IMR-90 (cell line): Measurements from ENCODE around the gene MOB3B. TPM values are rescaled to one million over a fixed set of nuclear protein-coding genes. Genes with fewer than 3 reads are reported as not detected.

Source experiments
- ATAC-seq: fragments of 200-7000 bp; cut with Tn5 transposase; 2 replicates; pipeline ENCODE4 v1.9.1; 2020; ENCODE audit warnings: low read depth, mild to moderate bottlenecking, moderate library complexity
- BruUV-seq: library from RNA; stranded (reverse); fragments of 400-500 nt; replicated peaks from 2 replicates; lab custom pipeline; 2021; lab: Mats Ljungman, UMichigan
- CTCF ChIA-PET: fragments of 300-600 bp; formaldehyde crosslinking; extraction: SDS; loops from one replicate; lab custom pipeline; 2021; ENCODE audit warnings: antibody characterized with exemption; lab: Yijun Ruan, JAX
- POLR2A ChIA-PET: fragments of 300-600 bp; sonication (Branson Sonifier 250); formaldehyde crosslinking; loops from one replicate; lab custom pipeline; 2022; ENCODE audit warnings: antibody characterized with exemption; ENCODE audit not compliant: unreplicated experiment; lab: Charles Lee
- DNase-seq: peaks from one replicate; pipeline ENCODE4 v3.0.0; 2013
- H2AFZ ChIP-seq: replicated peaks from 2 replicates; pipeline ENCODE3; 2013; ENCODE audit warnings: low read length, mild to moderate bottlenecking; ENCODE audit not compliant: poor library complexity
- H2AK5ac ChIP-seq: 2 replicates; pipeline ENCODE4 v1.6.1; 2013; ENCODE audit warnings: low read depth, low read length, inconsistent platforms
- H2AK9ac ChIP-seq: replicated peaks from 2 replicates; pipeline ENCODE3; 2013; ENCODE audit warnings: mild to moderate bottlenecking, low read depth, low read length, moderate library complexity; ENCODE audit not compliant: poor library complexity
- H2BK120ac ChIP-seq: 2 replicates; pipeline ENCODE4 v1.6.1; 2013; ENCODE audit warnings: low read depth, low read length, inconsistent platforms
- H2BK15ac ChIP-seq: 3 replicates; pipeline ENCODE4 v1.6.1; 2013; ENCODE audit warnings: low read depth, low read length, inconsistent platforms
- H2BK20ac ChIP-seq: 2 replicates; pipeline ENCODE4 v1.6.1; 2013; ENCODE audit warnings: low read depth, mild to moderate bottlenecking, inconsistent platforms, low read length, moderate library complexity
- H2BK5ac ChIP-seq: 2 replicates; pipeline ENCODE4 v1.6.1; 2013; ENCODE audit warnings: mild to moderate bottlenecking, low read depth, low read length, inconsistent platforms; ENCODE audit not compliant: poor library complexity, severe bottlenecking
- H3K14ac ChIP-seq: replicated peaks from 2 replicates; pipeline ENCODE4 v1.6.1; 2013; ENCODE audit warnings: low read depth, low read length, inconsistent platforms
- H3K18ac ChIP-seq: 2 replicates; pipeline ENCODE4 v1.6.1; 2013; ENCODE audit warnings: low read depth, low read length, control low read depth
- H3K23ac ChIP-seq: 2 replicates; pipeline ENCODE4 v1.6.1; 2013; ENCODE audit warnings: low read depth, low read length, inconsistent platforms
- H3K27ac ChIP-seq: 2 replicates; pipeline ENCODE4 v1.5.1; 2013; ENCODE audit warnings: mild to moderate bottlenecking, control low read depth, low read length; ENCODE audit not compliant: insufficient read depth
- H3K27me3 ChIP-seq: 2 replicates; pipeline ENCODE4 v1.6.1; 2013; ENCODE audit warnings: low read length; ENCODE audit not compliant: control insufficient read depth, insufficient read depth
- H3K36me3 ChIP-seq: 2 replicates; pipeline ENCODE4 v1.6.1; 2013; ENCODE audit warnings: low read length, mixed read lengths; ENCODE audit not compliant: control insufficient read depth, insufficient read depth
- H3K4ac ChIP-seq: 2 replicates; pipeline ENCODE4 v1.6.1; 2013; ENCODE audit warnings: low read depth, low read length, inconsistent platforms
- H3K4me1 ChIP-seq: 2 replicates; pipeline ENCODE4 v1.6.1; 2013; ENCODE audit warnings: low read length, mixed read lengths; ENCODE audit not compliant: control insufficient read depth, insufficient read depth
- H3K4me2 ChIP-seq: 2 replicates; pipeline ENCODE4 v1.6.1; 2013; ENCODE audit warnings: low read depth, mild to moderate bottlenecking, control low read depth, low read length, moderate library complexity
- H3K4me3 ChIP-seq: 2 replicates; pipeline ENCODE4 v1.5.1; 2013; ENCODE audit warnings: low read depth, mild to moderate bottlenecking, control low read depth, low read length, moderate library complexity; ENCODE audit not compliant: insufficient read depth
- H3K56ac ChIP-seq: 2 replicates; pipeline ENCODE4 v1.6.1; 2013; ENCODE audit warnings: low read length, inconsistent platforms; ENCODE audit not compliant: insufficient read depth; ENCODE audit errors: extremely low read depth
- H3K79me1 ChIP-seq, 2 experiments: 2 replicates each; pipeline ENCODE4 v1.6.1; 2013; ENCODE audit warnings: low read length in 2 of 2, inconsistent platforms in 1 of 2, low read depth in 1 of 2
- H3K9ac ChIP-seq: 2 replicates; pipeline ENCODE4 v1.6.1; 2013; ENCODE audit warnings: low read depth, low read length, control low read depth
- H3K9me1 ChIP-seq: 2 replicates; pipeline ENCODE4 v1.6.1; 2013; ENCODE audit warnings: low read length, inconsistent platforms; ENCODE audit not compliant: insufficient read depth
- H3K9me3 ChIP-seq: 2 replicates; pipeline ENCODE4 v1.6.1; 2013; ENCODE audit warnings: low read length; ENCODE audit not compliant: control insufficient read depth, insufficient read depth
- H4K20me1 ChIP-seq: 2 replicates; pipeline ENCODE4 v1.6.1; 2013; ENCODE audit warnings: low read length, inconsistent platforms; ENCODE audit not compliant: insufficient read depth
- H4K5ac ChIP-seq: 2 replicates; pipeline ENCODE4 v1.6.1; 2013; ENCODE audit warnings: mild to moderate bottlenecking, low read depth, low read length, control low read depth
- H4K8ac ChIP-seq, 2 experiments: 2 replicates each; pipeline ENCODE4 v1.6.1; 2013; ENCODE audit warnings: low read depth in 2 of 2, low read length in 2 of 2, control low read depth in 1 of 2, inconsistent platforms in 1 of 2
- H4K91ac ChIP-seq: 2 replicates; pipeline ENCODE4 v1.6.1; 2013; ENCODE audit warnings: low read depth, low read length, inconsistent platforms; ENCODE audit not compliant: insufficient read depth
- BHLHE40 ChIP-seq: fragments of 150-350 bp; IDR thresholded peaks from 2 replicates; pipeline ENCODE4 v1.6.1; 2016; ENCODE audit warnings: mild to moderate bottlenecking, low read depth, low read length
- CEBPB ChIP-seq: IDR thresholded peaks from 2 replicates; pipeline ENCODE4 v1.6.1; 2012; ENCODE audit warnings: low read depth, low read length, improper control_type of control experiment
- CHD1 ChIP-seq: IDR thresholded peaks from 2 replicates; pipeline ENCODE4 v1.6.1; 2012; ENCODE audit warnings: low read depth, low read length, improper control_type of control experiment
- FOS ChIP-seq: fragments of 150-350 bp; IDR thresholded peaks from 2 replicates; pipeline ENCODE4 v1.6.1; 2016; ENCODE audit warnings: low read depth, low read length
- MAFK ChIP-seq: IDR thresholded peaks from 2 replicates; pipeline ENCODE4 v1.6.1; 2012; ENCODE audit warnings: low read depth, low read length, improper control_type of control experiment
- MAZ ChIP-seq: IDR thresholded peaks from 2 replicates; pipeline ENCODE4 v1.6.1; 2012; ENCODE audit warnings: low read depth, mild to moderate bottlenecking, low read length, improper control_type of control experiment, moderate library complexity, borderline replicate concordance
- MXI1 ChIP-seq: IDR thresholded peaks from 2 replicates; pipeline ENCODE4 v1.6.1; 2012; ENCODE audit warnings: low read depth, mild to moderate bottlenecking, low read length, moderate library complexity, borderline replicate concordance
- NFE2L2 ChIP-seq: fragments of 150-350 bp; IDR thresholded peaks from 2 replicates; pipeline ENCODE4 v1.6.1; 2016; ENCODE audit warnings: low read depth, mild to moderate bottlenecking, low read length
- POLR2A ChIP-seq: IDR thresholded peaks from 2 replicates; pipeline ENCODE4 v1.6.1; 2012; ENCODE audit warnings: mild to moderate bottlenecking, low read depth, low read length
- RAD21 ChIP-seq: IDR thresholded peaks from 2 replicates; pipeline ENCODE4 v1.6.1; 2012; ENCODE audit warnings: low read length, improper control_type of control experiment
- RCOR1 ChIP-seq: IDR thresholded peaks from 2 replicates; pipeline ENCODE4 v1.6.1; 2012; ENCODE audit warnings: mild to moderate bottlenecking, low read length, improper control_type of control experiment; ENCODE audit not compliant: insufficient replicate concordance
- RFX5 ChIP-seq: IDR thresholded peaks from 2 replicates; pipeline ENCODE4 v1.8.0; 2012; ENCODE audit warnings: low read depth, mild to moderate bottlenecking, low read length, moderate library complexity
- SMC3 ChIP-seq: fragments of 150-350 bp; IDR thresholded peaks from 2 replicates; pipeline ENCODE4 v1.6.1; 2016; ENCODE audit warnings: low read depth, mild to moderate bottlenecking, antibody characterized with exemption, low read length, moderate library complexity
- WGBS, 2 experiments: methylation state at CpG; one replicate each; pipeline versions ENCODE4 v1.1.5 to v1.1.7; 2013; ENCODE audit warnings: missing lambda C conversion rate in 2 of 2; ENCODE audit not compliant: insufficient read length in 1 of 2; ENCODE audit errors: extremely low coverage in 2 of 2; 5-methylcytosine and 5-hydroxymethylcytosine counted together
- dilution Hi-C: fragments of 300-500 bp; cut with HindIII; formaldehyde crosslinking; loops from one replicate; pipeline ENCODE4 v1.14.3; 2018; ENCODE audit warnings: low sequenced_read_pairs; ENCODE audit not compliant: unreplicated experiment
- in situ Hi-C: fragments of 300-500 bp; cut with MboI; formaldehyde crosslinking; loops from 3 replicates; pipeline ENCODE4 v1.14.3; 2019; ENCODE audit warnings: low sequenced_read_pairs, inconsistent platforms, mixed read lengths
- intact Hi-C: fragments of 100-400 bp; cut with micrococcal nuclease; formaldehyde crosslinking; loops from 2 replicates; pipeline ENCODE4 v1.10.0; 2022
- polyA plus RNA-seq, 3 experiments: library from polyadenylated mRNA; depleted of rRNA; stranded (reverse); fragments of >200 nt; gene quantifications; 2 replicates each; pipeline ENCODE4 v1.2.3, GENCODE V29; 2012; ENCODE audit warnings: low replicate concordance in 1 of 3
- total RNA-seq: library from RNA; depleted of rRNA; stranded (reverse); fragments of >200 nt; gene quantifications from 2 replicates; pipeline ENCODE4 v1.2.3, GENCODE V29; 2012
- TF ChIP-seq, protein P1 (sequence below): fragments of 150-350 bp; IDR thresholded peaks from 2 replicates; pipeline ENCODE4 v1.6.1; 2016; ENCODE audit warnings: low read depth, mild to moderate bottlenecking, low read length, moderate library complexity, borderline replicate concordance
- TF ChIP-seq, protein P2 (sequence below): fragments of 150-350 bp; IDR thresholded peaks from 2 replicates; pipeline ENCODE4 v1.6.1; 2017; ENCODE audit warnings: mild to moderate bottlenecking, antibody characterized with exemption, low read length, low read depth
- TF ChIP-seq, protein P3 (sequence below): conservative IDR thresholded peaks from 2 replicates; pipeline ENCODE4 v1.5.1; 2012; ENCODE audit warnings: mild to moderate bottlenecking, low read depth, low read length, improper control_type of control experiment

MOB3B gene
- total and polyA plus RNA-seq, 2 of the 4 experiments (the other 2 are of a cell fraction) = under 0.01 to 0.02 TPM

- intact Hi-C loops = no loop called here
Observed at GRCh38 chr9:27496135-27496504, 33.5 kb downstream of the MOB3B start.

More at GRCh38 chr9:27496135-27496504, 33.5 kb downstream of the MOB3B start:
- DNase-seq (no peak), ATAC-seq (no peak; the same call in 1 of the 2 replicates)
- no CpG with 5 or more reads among the region's 3 CpGs for WGBS, 2 experiments
- H2AFZ ChIP-seq = no peak overlapping the region
- no peak overlapping the region for H3K14ac ChIP-seq
- H2BK15ac ChIP-seq = no peak overlapping the region
- H3K9ac ChIP-seq = no peak overlapping the region
- no peak overlapping the region for H3K4me3 ChIP-seq
- no peak overlapping the region for H3K18ac ChIP-seq
- H3K4me1 ChIP-seq = no peaks in the 10 kb centered on the region
- H3K4me2 ChIP-seq = no peak overlapping the region
- no peaks in the 10 kb centered on the region for H3K9me1 ChIP-seq
- H3K4ac ChIP-seq = no peak overlapping the region
- no peaks in the 10 kb centered on the region for H3K9me3 ChIP-seq
- H2BK5ac ChIP-seq = no peak overlapping the region
- no peaks in the 10 kb centered on the region for H4K20me1 ChIP-seq
- no peaks in the 10 kb centered on the region for H3K36me3 ChIP-seq
- no TSS peak for BruUV-seq
- in situ Hi-C loops = no loop called here
- no peak overlapping the region for H2AK5ac ChIP-seq
- no peak overlapping the region for H4K5ac ChIP-seq
- POLR2A ChIA-PET = no interaction called here
- no peak overlapping the region for H4K8ac ChIP-seq
- H2BK120ac ChIP-seq = no peak overlapping the region
- dilution Hi-C loops = no loop called here
- H3K23ac ChIP-seq = no peak overlapping the region
- no peaks in the 10 kb centered on the region for H3K27me3 ChIP-seq
- no peak overlapping the region for H3K56ac ChIP-seq
- no peak overlapping the region for H3K27ac ChIP-seq
- no peaks in the 10 kb centered on the region for H3K79me1 ChIP-seq
- H4K91ac ChIP-seq = no peak overlapping the region
- CTCF ChIA-PET = no interaction called here
- TF ChIP-seq RCOR1 (no peak), POLR2A (no peak), RFX5 (no peak), SMC3 (no peak), CEBPB (no peak), BHLHE40 (no peak), CHD1 (no peak), MAZ (no peak), RAD21 (no peak), NFE2L2 (no peak), FOS (no peak), MAFK (no peak), MXI1 (no peak)
- TF ChIP-seq, protein P1, sequence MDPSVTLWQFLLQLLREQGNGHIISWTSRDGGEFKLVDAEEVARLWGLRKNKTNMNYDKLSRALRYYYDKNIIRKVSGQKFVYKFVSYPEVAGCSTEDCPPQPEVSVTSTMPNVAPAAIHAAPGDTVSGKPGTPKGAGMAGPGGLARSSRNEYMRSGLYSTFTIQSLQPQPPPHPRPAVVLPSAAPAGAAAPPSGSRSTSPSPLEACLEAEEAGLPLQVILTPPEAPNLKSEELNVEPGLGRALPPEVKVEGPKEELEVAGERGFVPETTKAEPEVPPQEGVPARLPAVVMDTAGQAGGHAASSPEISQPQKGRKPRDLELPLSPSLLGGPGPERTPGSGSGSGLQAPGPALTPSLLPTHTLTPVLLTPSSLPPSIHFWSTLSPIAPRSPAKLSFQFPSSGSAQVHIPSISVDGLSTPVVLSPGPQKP = no peak
- TF ChIP-seq, protein P2, sequence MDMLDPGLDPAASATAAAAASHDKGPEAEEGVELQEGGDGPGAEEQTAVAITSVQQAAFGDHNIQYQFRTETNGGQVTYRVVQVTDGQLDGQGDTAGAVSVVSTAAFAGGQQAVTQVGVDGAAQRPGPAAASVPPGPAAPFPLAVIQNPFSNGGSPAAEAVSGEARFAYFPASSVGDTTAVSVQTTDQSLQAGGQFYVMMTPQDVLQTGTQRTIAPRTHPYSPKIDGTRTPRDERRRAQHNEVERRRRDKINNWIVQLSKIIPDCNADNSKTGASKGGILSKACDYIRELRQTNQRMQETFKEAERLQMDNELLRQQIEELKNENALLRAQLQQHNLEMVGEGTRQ = no peak
- TF ChIP-seq, protein P3, sequence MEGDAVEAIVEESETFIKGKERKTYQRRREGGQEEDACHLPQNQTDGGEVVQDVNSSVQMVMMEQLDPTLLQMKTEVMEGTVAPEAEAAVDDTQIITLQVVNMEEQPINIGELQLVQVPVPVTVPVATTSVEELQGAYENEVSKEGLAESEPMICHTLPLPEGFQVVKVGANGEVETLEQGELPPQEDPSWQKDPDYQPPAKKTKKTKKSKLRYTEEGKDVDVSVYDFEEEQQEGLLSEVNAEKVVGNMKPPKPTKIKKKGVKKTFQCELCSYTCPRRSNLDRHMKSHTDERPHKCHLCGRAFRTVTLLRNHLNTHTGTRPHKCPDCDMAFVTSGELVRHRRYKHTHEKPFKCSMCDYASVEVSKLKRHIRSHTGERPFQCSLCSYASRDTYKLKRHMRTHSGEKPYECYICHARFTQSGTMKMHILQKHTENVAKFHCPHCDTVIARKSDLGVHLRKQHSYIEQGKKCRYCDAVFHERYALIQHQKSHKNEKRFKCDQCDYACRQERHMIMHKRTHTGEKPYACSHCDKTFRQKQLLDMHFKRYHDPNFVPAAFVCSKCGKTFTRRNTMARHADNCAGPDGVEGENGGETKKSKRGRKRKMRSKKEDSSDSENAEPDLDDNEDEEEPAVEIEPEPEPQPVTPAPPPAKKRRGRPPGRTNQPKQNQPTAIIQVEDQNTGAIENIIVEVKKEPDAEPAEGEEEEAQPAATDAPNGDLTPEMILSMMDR = no peak
- no peak overlapping the region for H2AK9ac ChIP-seq
- H2BK20ac ChIP-seq = no peak overlapping the region
